ENCODE results near the gene FLOT2. TPM values are rescaled to one million over a fixed set of nuclear protein-coding genes. Genes with fewer than 3 reads are reported as not detected.
"Not testable (repeated sequence)": the region's sequence is repeated elsewhere in the genome, so short reads cannot be mapped to it uniquely, and the experiment has no call there.

The FLOT2 gene
- total RNA-seq, 2 experiments from 2014 or later, result 89.8 to 96.5 TPM

DNA sequence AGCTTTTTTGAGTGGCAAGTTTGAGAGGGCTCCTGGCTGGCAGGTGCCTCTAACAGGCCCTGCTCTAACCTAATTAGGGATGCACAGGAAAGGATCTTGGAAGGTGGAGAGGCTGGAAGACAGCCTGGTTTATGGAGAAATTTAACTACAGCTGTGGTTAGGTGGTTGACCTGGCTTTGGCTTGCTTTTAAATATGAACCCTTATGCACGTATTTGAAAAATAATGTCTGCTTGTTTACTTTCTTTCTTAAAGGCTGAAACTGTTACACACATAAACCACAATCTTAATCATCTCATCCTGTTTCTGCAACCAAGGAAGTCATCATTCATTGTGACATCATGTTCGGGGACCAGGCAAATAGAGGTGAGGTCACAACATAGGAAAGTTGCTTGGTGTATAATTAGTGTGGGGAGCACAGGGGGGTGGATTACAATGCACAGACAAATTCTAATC, 28.4 kb upstream of the FLOT2 start:
- POLR2A ChIA-PET, result no interaction called here
- CTCF ChIA-PET, result interaction anchor here (0.7 to 1.6 kb wide), 6 partner anchors 10 to 162 kb away, joined by 3 to 5 read pairs (median 3); no protein-coding TSS in a partner anchor

DNA sequence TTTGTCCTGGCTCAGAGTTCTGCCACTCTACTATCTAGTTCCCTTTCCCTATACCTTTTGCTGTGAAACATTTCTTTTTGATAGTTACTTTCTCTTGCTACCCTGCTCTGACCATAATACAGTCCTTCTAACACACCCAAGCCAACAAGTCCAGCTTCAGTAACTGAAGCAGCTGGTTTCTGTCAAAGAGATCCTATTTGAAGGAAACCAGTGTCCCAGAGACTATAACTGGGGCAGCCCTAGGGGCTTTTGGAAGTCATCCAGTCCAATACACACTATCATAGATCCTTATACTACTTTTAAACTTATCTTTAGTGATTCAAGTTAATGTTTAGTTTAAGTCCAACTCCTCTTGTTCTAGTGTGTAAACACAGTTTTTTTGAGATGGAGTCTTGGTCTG, 22.7 kb upstream of the FLOT2 start:
- CTCF ChIA-PET, result no interaction called here
- POLR2A ChIA-PET, result no interaction called here

- CTCF ChIA-PET, result interaction anchor here (1.7 kb wide), 1 partner anchor 12 kb away, joined by 5 read pairs; no protein-coding TSS in a partner anchor
- POLR2A ChIA-PET, result no interaction called here
Measured at GRCh38 chr17:28918295-28918694, 20.8 kb upstream of the FLOT2 start.

GRCh38 chr17:28917465-28917864, 19.9 kb upstream of the FLOT2 start:
- POLR2A ChIA-PET, result no interaction called here
- CTCF ChIA-PET, result interaction anchor here (0.6 to 2.5 kb wide), 3 partner anchors 11 to 142 kb away, joined by 4 to 7 read pairs (median 5); no protein-coding TSS in a partner anchor

- POLR2A ChIA-PET, result no interaction called here
Measured at GRCh38 chr17:28917029-28917428, 19.5 kb upstream of the FLOT2 start.

DNA sequence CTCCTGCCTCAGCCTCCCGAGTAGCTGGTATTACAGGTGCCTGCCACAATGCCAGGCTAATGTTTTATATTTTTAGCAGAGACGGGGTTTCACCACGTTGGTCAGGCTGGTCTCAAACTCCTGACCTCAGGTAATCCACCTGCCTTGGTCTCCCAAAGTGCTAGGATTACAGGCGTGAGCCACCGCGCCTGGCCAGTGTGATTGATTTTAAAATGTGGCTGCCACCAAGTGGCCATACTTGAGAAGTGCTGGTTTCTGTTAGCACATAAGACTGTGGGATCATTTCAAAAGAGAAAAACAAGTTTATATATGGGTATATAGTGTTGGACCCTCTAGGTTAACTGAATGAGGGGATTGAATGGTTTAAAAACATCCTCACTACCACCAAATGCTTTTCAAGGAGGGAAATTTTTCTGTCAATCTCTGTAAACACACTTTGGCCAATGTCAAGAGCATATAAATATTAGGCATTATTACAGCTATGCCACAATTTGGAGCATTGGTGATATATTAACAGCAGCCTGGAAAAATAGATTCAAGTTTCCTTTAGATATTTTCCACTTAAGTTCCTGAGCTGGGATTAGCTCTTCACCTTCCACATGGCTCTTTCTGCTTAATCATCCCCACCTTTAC, 18.9 kb upstream of the FLOT2 start:
- CTCF ChIA-PET, result interaction anchor here (1.1 to 2.5 kb wide), 10 partner anchors 11 to 190 kb away, joined by 3 to 10 read pairs (median 4); partner anchors contain the start of genes DHRS13, FLOT2 and TLCD1
- POLR2A ChIA-PET, result no interaction called here

More at GRCh38 chr17:28917029-28917428, 19.5 kb upstream of the FLOT2 start:
- CTCF ChIA-PET, result interaction anchor here (0.6 to 2.5 kb wide), 9 partner anchors 10 to 190 kb away, joined by 3 to 10 read pairs (median 4); partner anchors contain the start of genes FLOT2 and TLCD1

DNA sequence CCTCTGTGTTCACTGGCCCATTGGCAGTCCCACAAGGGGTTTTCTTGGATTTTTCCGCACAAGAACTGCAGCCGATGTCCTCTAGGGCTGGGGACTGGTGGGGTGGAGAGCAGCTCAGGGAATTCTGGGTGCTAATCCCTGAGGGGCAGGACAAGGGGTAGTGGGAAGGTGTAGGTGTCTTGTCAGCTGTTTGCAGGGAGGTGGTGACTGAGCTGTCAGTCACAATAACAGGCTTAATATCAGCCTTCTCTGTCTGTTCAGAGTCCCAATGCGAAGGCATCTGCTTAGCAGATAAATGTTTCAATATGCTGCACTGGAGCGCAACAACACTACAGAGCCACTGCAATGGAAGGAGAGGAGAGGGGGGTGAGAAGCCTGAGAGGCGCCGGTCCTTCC, 15.4 kb upstream of the FLOT2 start:
- ChIA-PET POLR2A (interaction anchor here (0.6 kb wide), 1 partner anchor 161 kb away, joined by 4 read pairs; no protein-coding TSS in a partner anchor), CTCF (interaction anchor here (0.6 to 1.6 kb wide), 6 partner anchors 8 to 64 kb away, joined by 3 to 5 read pairs (median 4); no protein-coding TSS in a partner anchor)

DNA sequence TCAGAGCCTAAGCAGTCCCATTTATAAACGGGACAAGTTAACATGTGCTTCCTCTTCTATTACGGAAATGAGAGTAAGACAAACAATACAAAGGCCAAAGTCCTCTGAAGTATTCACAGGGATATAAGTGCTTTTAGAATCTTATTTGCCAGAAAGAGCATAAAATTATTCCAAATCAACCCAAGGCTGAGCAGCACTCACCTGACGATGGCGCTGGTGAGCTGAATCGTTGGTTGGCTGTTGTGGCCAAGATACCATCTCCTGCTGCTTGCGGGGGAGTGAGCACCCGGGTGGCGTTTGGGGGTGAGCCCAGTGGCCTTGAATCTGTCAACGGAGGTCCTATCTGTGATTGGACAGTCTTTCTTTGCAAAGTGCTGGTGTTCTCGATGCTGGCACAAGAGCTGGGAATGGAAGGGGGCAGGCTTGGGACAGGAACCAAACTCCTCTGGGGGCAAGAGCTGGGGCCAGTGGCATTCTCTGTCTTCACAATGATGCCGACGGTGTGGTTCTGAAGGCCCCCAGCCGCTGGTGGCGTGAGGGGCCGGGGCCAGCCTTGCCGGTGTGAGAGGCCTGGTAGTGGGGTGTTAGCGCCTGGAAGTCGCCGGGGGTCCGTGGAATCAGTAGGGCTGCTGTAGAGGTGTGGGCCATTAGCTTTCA, 14.9 kb upstream of the FLOT2 start:
- CTCF ChIA-PET, result interaction anchor here (0.6 to 1.6 kb wide), 6 partner anchors 8 to 299 kb away, joined by 3 to 4 read pairs (median 4); no protein-coding TSS in a partner anchor
- POLR2A ChIA-PET, result interaction anchor here (0.6 kb wide), 1 partner anchor 161 kb away, joined by 4 read pairs; no protein-coding TSS in a partner anchor

- CTCF ChIA-PET, result interaction anchor here (0.6 to 1.6 kb wide), 7 partner anchors 12 to 300 kb away, joined by 3 to 4 read pairs (median 3); no protein-coding TSS in a partner anchor
- POLR2A ChIA-PET, result interaction anchor here (0.6 kb wide), 1 partner anchor 23 kb away, joined by 4 read pairs; no protein-coding TSS in a partner anchor
Measured at GRCh38 chr17:28911411-28912045, 14.0 kb upstream of the FLOT2 start.

DNA sequence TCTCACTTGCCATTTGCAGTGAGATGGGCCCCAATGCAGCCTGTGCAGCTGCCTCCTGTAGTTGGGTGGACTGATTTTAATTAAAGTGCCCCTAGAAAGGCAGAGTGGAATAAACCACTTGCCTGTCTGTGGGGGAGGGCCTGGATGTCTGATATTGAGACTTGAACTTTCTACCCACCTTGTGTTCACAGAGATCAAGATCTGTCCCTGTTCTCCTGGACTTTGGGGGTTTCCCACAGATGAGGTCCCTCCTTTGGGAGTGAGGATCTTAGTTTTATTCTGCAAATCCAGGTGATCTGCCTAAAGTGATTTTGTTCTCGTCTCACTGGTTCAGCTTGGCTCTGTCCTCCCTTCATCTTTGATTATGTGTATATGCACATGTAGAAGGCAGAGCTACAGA, 13.0 kb upstream of the FLOT2 start:
- ChIA-PET CTCF (interaction anchor here (0.6 to 2.6 kb wide), 5 partner anchors 47 to 183 kb away, joined by 3 to 9 read pairs (median 3); partner anchors contain the start of gene TLCD1), POLR2A (no interaction called here)

GRCh38 chr17:28908640-28909167, 11.2 kb upstream of the FLOT2 start:
- ChIA-PET POLR2A (no interaction called here), CTCF (interaction anchor here (1.6 to 2.6 kb wide), 3 partner anchors 17 to 182 kb away, joined by 5 to 9 read pairs (median 9); partner anchors contain the start of gene TLCD1)

DNA sequence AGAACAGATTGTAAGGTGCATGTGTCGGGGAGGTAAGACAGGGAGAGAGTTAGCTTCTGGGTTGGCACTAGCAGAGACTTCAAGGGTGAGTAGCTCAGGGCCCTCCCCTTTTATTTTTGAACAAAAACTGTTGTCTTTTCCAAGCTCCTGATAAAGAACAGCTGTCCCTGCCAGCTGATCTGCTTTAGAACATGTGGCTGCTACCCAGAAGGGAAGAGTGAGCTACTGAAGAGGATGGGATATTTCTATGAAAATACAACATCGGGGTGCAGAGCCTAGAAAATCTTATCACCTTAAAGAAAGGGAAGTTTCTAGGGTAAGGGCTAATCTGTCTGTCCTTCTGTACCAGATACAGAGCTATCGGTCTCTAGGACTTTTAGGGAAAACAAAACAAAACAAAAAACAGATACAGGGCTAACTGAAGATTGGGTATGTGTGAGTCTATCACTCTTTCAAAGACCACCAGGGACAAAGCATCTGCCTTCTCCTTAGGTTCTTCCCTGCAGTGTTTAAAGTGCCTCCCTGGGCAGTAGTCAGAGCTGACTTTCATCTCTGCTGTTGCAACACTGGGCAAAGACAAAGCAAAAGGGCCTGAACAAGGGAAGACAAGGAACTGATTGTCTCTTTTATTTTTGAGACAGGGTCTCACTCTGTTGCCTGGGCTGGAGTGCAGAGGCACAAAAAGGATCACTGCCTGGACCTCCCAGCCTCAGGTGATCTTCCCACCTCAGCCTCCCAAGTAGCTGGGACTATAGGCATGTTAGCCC, 10.4 kb upstream of the FLOT2 start:
- POLR2A ChIA-PET, result no interaction called here
- CTCF ChIA-PET, result interaction anchor here (1.1 to 2.6 kb wide), 4 partner anchors 18 to 181 kb away, joined by 3 to 9 read pairs (median 7); partner anchors contain the start of gene TLCD1

GRCh38 chr17:28906706-28907438, 9.3 kb upstream of the FLOT2 start:
- POLR2A ChIA-PET, result no interaction called here
- CTCF ChIA-PET, result interaction anchor here (1.1 to 1.6 kb wide), 2 partner anchors 11 to 154 kb away, joined by 3 to 5 read pairs; no protein-coding TSS in a partner anchor

DNA sequence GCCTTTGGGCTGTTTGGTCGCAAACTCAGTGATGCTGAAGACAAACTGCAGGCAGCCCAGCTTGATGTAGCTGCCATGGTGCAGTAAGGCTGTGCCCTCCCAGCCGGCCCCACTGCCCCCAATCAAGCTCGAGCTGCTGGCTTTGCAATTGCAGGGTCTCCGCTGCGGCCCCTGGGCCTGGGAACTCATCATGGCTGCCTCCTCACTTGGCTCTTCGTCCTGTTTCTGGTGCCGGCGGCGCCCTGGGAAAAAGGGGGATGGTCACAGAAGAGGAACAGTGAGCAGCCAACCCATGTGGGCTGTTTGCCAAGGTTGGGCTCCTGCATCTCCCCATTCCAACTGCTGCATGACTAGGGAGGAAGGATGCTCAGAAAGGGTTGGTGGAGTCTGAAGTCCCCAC, 8.7 kb upstream of the FLOT2 start:
- CTCF ChIA-PET, result interaction anchor here (1.6 kb wide), 1 partner anchor 11 kb away, joined by 5 read pairs; no protein-coding TSS in a partner anchor
- POLR2A ChIA-PET, result no interaction called here

DNA sequence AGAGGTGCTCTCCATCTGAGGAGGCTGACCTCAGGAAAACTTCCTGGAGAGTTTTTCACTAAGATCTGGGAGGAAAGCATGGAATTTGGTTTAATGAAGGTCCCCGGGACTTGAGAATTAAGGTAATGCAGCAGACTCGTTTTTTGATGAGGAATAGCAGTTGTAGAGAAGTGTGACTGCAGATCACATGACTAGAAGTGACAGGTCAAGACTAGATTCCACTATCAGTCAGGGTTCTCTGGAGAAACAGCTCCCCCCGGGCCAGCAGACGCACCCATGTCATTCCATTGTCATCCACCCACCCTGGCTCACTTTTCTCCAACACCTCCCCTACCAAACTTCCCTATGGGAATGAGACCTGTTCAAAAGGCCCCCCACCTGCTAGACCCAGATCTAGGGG, 7.3 kb upstream of the FLOT2 start:
- POLR2A ChIA-PET, result no interaction called here
- CTCF ChIA-PET, result interaction anchor here (1.1 to 2.1 kb wide), 4 partner anchors 8 to 178 kb away, joined by 3 to 8 read pairs (median 4); no protein-coding TSS in a partner anchor

DNA sequence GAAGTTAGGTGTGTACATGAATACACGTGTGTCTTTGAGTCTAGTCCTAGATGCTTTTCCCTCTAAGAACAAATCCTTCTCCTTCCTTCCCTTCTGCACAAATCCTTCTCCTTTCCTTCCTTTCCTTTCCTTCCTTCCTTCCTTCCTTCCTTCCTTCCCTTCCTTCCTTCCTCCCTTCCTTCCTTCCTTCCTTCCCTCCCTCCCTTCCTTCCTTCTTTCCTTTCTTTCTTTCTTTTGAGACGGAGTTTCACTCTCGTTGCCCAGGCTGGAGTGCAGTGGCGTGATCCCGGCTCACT, 6.0 kb upstream of the FLOT2 start:
- POLR2A ChIA-PET, result not testable (repeated sequence)

DNA sequence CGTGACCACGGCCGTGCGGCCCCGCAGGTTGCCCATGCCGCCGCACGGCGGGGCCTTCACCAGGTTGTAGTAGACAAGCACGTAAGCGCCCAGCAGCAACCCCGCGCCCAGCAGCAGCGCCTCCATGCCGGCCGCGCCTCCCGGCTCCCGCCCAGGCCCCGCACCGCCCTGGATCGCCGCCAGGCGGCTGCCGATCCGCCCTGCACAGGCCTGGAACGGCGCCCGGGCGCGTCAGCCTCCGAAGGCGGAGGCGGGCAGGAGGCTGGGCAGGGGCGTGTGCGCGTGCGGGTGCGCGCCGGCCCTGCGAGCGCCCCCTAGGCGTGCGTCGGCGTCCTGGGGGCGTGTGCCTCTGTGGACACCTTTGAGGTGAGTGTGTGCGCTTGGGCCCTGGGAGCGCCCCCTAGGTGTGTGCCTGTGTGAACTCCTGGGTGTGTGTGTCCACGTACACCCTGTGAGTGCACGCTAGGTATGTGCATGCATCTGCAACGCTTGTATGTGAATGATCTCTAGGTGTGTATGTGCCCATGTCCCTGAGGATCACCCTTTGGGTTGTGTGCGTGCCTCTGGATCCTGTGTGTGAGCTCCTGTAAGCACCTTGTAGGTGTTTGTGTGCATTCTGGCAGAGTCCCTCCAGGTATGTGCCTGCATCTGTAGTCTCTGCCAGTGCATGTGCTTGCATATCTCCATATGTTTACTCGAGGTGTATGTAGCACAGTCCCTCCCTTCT, 5.4 kb upstream of the FLOT2 start, which contains the start of gene DHRS13:
DHRS13 (minus strand) TSS at position 261 of the 727 bp plus-strand sequence; CDS start at position 126, 135 bp downstream.
- ChIA-PET CTCF (interaction anchor here (0.6 to 2.9 kb wide), 22 partner anchors 10 to 176 kb away, joined by 3 to 18 read pairs (median 4); no protein-coding TSS in a partner anchor), POLR2A (interaction anchor here (1.5 to 2.7 kb wide), 2 partner anchors 10 to 176 kb away, joined by 3 to 11 read pairs; partner anchors contain the start of gene TLCD1)

More for the DNA sequence above, 6.0 kb upstream of the FLOT2 start:
- CTCF ChIA-PET, result interaction anchor here (0.7 to 2.9 kb wide), 9 partner anchors 9 to 177 kb away, joined by 3 to 18 read pairs (median 4); no protein-coding TSS in a partner anchor
